HepG2 (cell line): Measurements from ENCODE around the gene TTLL10.

Experiments used
- ETV5 ChIP-seq: IDR thresholded peaks from 2 replicates; pipeline ENCODE4 v1.6.1; 2018; ENCODE audit warnings: missing biosample characterization, missing genetic modification reagents, inconsistent platforms, borderline replicate concordance
- IRX3 ChIP-seq: sonication (generic); formaldehyde crosslinking; IDR thresholded peaks from 2 replicates; pipeline ENCODE4 v1.8.1; 2023; ENCODE audit warnings: mild to moderate bottlenecking, low read depth, missing genetic modification reagents, borderline replicate concordance
- SALL2 ChIP-seq: sonication (generic); formaldehyde crosslinking; IDR thresholded peaks from 2 replicates; pipeline ENCODE4 v1.8.1; 2023; ENCODE audit warnings: mild to moderate bottlenecking, missing genetic modification reagents, inconsistent platforms
- ZNF703 ChIP-seq: sonication (generic); formaldehyde crosslinking; IDR thresholded peaks from 2 replicates; pipeline ENCODE4 v1.5.1; 2020; ENCODE audit warnings: missing genetic modification reagents, mild to moderate bottlenecking, moderate library complexity, borderline replicate concordance
- TF ChIP-seq, protein P1 (sequence below): sonication (generic); formaldehyde crosslinking; IDR thresholded peaks from 2 replicates; pipeline ENCODE4 v1.5.0; 2020; ENCODE audit warnings: mild to moderate bottlenecking, missing genetic modification reagents, moderate library complexity
- TF ChIP-seq, protein P2 (sequence below): sonication (generic); formaldehyde crosslinking; conservative IDR thresholded peaks from 2 replicates; pipeline ENCODE4 v1.4.0; 2020; ENCODE audit warnings: missing genetic modification reagents
- TF ChIP-seq, protein P3 (sequence below): sonication (generic); formaldehyde crosslinking; IDR thresholded peaks from 2 replicates; pipeline ENCODE4 v1.8.0; 2022; ENCODE audit warnings: low read depth, missing genetic modification reagents
- TF ChIP-seq, protein P4 (sequence below): IDR thresholded peaks from 2 replicates; pipeline ENCODE4 v1.6.1; 2012; ENCODE audit warnings: low read length, improper control_type of control experiment

DNA sequence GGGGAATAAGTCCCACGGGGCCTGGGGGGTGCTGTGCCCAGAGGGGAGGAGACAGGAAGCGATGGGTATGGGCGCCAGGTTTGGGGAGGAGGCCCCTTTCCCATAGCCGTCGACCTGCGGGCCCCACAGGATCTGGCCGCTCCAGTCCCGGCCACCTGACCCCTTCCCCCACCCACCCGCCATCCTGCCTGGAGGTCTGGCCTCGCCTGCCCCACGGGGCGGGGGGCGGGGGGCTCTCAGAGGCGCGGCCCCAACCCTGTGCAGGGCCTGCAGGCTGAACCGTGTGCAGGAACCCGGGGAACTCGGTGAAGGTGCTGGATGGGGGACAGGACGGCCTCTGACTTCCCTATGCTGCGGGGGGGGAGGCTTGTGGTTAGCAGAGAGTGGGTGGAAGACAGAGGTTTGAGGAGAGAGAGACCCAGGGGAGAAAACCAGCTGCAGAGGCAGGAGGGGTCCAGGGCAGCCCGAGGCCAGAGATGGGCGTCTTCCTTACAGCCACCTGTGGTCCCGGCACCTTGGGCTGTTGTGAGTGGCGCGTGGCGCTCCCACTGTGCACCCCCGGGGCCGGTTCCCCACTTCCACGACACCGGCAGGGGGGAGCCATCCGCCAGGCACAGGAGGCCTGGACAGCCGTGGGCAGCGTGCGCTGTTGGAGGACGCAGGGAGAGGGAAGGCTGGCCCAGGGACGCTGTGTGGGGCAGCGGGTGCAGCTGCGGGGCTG lies 35.2 kb downstream of the TTLL10 start:
- TF ChIP-seq SALL2 (CRISPR knock-in tag): no peak
- TF ChIP-seq, protein P1, sequence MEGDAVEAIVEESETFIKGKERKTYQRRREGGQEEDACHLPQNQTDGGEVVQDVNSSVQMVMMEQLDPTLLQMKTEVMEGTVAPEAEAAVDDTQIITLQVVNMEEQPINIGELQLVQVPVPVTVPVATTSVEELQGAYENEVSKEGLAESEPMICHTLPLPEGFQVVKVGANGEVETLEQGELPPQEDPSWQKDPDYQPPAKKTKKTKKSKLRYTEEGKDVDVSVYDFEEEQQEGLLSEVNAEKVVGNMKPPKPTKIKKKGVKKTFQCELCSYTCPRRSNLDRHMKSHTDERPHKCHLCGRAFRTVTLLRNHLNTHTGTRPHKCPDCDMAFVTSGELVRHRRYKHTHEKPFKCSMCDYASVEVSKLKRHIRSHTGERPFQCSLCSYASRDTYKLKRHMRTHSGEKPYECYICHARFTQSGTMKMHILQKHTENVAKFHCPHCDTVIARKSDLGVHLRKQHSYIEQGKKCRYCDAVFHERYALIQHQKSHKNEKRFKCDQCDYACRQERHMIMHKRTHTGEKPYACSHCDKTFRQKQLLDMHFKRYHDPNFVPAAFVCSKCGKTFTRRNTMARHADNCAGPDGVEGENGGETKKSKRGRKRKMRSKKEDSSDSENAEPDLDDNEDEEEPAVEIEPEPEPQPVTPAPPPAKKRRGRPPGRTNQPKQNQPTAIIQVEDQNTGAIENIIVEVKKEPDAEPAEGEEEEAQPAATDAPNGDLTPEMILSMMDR: no peak
- TF ChIP-seq IRX3 (CRISPR knock-in tag): no peak
- no peak for TF ChIP-seq ETV5 (CRISPR knock-in tag)
- no peak for TF ChIP-seq ZNF703 (CRISPR knock-in tag)
- TF ChIP-seq, protein P2, sequence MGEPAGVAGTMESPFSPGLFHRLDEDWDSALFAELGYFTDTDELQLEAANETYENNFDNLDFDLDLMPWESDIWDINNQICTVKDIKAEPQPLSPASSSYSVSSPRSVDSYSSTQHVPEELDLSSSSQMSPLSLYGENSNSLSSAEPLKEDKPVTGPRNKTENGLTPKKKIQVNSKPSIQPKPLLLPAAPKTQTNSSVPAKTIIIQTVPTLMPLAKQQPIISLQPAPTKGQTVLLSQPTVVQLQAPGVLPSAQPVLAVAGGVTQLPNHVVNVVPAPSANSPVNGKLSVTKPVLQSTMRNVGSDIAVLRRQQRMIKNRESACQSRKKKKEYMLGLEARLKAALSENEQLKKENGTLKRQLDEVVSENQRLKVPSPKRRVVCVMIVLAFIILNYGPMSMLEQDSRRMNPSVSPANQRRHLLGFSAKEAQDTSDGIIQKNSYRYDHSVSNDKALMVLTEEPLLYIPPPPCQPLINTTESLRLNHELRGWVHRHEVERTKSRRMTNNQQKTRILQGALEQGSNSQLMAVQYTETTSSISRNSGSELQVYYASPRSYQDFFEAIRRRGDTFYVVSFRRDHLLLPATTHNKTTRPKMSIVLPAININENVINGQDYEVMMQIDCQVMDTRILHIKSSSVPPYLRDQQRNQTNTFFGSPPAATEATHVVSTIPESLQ (CRISPR knock-in tag): no peak
- TF ChIP-seq, protein P3, sequence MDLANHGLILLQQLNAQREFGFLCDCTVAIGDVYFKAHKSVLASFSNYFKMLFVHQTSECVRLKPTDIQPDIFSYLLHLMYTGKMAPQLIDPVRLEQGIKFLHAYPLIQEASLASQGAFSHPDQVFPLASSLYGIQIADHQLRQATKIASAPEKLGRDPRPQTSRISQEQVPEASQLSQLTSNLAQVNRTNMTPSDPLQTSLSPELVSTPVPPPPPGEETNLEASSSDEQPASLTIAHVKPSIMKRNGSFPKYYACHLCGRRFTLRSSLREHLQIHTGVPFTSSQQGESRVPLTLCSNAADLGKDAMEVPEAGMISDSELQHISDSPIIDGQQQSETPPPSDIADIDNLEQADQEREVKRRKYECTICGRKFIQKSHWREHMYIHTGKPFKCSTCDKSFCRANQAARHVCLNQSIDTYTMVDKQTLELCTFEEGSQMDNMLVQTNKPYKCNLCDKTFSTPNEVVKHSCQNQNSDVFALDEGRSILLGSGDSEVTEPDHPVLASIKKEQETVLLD: no peak
- TF ChIP-seq, protein P4, sequence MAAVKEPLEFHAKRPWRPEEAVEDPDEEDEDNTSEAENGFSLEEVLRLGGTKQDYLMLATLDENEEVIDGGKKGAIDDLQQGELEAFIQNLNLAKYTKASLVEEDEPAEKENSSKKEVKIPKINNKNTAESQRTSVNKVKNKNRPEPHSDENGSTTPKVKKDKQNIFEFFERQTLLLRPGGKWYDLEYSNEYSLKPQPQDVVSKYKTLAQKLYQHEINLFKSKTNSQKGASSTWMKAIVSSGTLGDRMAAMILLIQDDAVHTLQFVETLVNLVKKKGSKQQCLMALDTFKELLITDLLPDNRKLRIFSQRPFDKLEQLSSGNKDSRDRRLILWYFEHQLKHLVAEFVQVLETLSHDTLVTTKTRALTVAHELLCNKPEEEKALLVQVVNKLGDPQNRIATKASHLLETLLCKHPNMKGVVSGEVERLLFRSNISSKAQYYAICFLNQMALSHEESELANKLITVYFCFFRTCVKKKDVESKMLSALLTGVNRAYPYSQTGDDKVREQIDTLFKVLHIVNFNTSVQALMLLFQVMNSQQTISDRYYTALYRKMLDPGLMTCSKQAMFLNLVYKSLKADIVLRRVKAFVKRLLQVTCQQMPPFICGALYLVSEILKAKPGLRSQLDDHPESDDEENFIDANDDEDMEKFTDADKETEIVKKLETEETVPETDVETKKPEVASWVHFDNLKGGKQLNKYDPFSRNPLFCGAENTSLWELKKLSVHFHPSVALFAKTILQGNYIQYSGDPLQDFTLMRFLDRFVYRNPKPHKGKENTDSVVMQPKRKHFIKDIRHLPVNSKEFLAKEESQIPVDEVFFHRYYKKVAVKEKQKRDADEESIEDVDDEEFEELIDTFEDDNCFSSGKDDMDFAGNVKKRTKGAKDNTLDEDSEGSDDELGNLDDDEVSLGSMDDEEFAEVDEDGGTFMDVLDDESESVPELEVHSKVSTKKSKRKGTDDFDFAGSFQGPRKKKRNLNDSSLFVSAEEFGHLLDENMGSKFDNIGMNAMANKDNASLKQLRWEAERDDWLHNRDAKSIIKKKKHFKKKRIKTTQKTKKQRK: no peak
